ENCODE measurements around the gene DCUN1D1.
"Not testable (repeated sequence)": the region's sequence is repeated elsewhere in the genome, so short reads cannot be mapped to it uniquely, and the experiment has no call there.

The DCUN1D1 gene

DNA sequence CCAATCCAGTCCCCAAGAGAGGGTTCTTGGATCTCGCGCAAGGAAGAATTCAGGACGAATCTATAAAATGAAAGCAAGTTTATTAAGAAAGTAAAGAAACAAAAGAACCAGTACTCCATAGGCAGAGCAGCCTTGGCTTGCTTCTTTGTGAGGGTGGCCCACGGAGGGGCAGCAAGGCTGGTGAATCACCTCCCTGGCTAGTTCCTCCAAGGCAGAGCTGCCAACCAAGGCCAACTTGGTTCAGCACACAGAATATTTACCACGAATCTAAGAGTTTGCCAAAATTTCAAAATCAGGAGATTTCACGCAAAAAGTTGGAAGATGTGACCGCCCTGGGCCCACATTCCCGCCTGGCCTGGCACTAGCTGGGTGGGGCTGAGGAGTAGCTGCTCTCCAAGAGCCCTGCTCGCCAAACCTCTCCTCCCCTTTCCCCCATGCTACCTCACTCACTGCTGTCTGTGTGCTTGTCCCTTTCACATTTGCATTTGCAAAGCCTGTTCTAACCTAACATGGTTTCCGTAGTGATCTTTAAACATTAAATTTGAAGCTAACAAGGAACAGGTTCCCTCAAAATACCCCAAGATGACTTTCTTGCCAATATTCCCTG is 26.2 kb upstream of the DCUN1D1 start:
- Histone ChIP-seq H3K27ac (ENCODE audit: low read length) (no peak overlapping the region), H3K9me3 (ENCODE audit: control insufficient read depth in 2 of 2, low read length in 2 of 2) (no peaks in the 10 kb centered on the region), H3K27me3 (ENCODE audit: control insufficient read depth in 1 of 2, insufficient read depth in 2 of 2, low read length in 2 of 2) (no peaks in the 10 kb centered on the region), H3K4me3 (ENCODE audit: low read length in 2 of 2) (no peak overlapping the region), H3K4me1 (ENCODE audit: control insufficient read depth, insufficient read depth, low read length) (no peaks in the 10 kb centered on the region), H3K36me3 (ENCODE audit: control insufficient read depth in 2 of 2, insufficient read depth in 2 of 2, low read length in 2 of 2) (no peaks in the 10 kb centered on the region), H3K9ac (ENCODE audit: low read length in 2 of 2) (no peak overlapping the region)

GRCh38 chr3:182999767-183000166 is 19.4 kb upstream of the DCUN1D1 start:
- Histone ChIP-seq H3K4me3 (ENCODE audit: low read length in 2 of 2) (no peak overlapping the region), H3K9me3 (ENCODE audit: control insufficient read depth in 2 of 2, low read length in 2 of 2) (no peaks in the 10 kb centered on the region), H3K4me1 (ENCODE audit: control insufficient read depth, insufficient read depth, low read length) (no peaks in the 10 kb centered on the region), H3K36me3 (ENCODE audit: control insufficient read depth in 2 of 2, insufficient read depth in 2 of 2, low read length in 2 of 2) (no peaks in the 10 kb centered on the region), H3K9ac (ENCODE audit: low read length in 2 of 2) (no peak overlapping the region), H3K27ac (ENCODE audit: low read length) (no peak overlapping the region), H3K27me3 (ENCODE audit: control insufficient read depth in 1 of 2, insufficient read depth in 2 of 2, low read length in 2 of 2) (no peaks in the 10 kb centered on the region)

DNA sequence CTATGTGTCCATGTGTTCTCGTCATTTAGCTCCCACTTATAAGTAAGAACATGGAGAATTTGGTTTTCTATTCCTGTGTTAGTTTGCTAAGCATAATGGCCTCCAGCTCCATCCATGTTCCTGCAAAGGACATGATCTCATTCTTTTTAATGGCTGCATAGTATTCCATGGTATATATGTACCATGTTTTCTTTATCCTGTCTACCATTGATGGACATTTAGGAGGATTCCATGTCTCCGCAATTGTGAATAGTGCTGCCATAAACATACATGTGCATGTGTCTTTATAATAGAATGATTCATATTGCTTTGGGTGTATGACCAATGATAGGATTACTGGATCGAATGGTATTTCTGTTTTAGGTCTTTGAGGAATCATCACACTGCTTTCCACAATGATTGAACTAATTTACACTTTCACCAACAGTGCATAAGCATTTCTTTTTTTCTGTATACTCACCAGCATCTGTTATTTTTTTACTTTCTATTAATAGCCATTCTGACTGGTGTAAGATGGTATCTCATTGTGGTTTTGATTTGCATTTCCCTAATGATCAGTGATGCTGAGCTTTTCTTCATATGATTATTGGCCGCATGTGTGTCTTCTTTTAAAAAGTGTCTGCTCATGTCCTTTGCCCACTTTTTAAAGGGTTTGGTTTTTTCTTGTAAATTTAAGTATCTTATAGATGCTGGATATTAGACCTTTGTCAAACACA is 13.3 kb upstream of the DCUN1D1 start:
- not testable (repeated sequence) for H3K4me1 ChIP-seq (ENCODE audit: control insufficient read depth, insufficient read depth, low read length); H3K9ac ChIP-seq (ENCODE audit: low read length in 2 of 2); H3K4me3 ChIP-seq (ENCODE audit: low read length in 2 of 2); H3K9me3 ChIP-seq (ENCODE audit: control insufficient read depth in 2 of 2, low read length in 2 of 2); H3K27ac ChIP-seq (ENCODE audit: low read length); H3K27me3 ChIP-seq (ENCODE audit: control insufficient read depth in 1 of 2, insufficient read depth in 2 of 2, low read length in 2 of 2); H3K36me3 ChIP-seq (ENCODE audit: control insufficient read depth in 2 of 2, insufficient read depth in 2 of 2, low read length in 2 of 2)

DNA sequence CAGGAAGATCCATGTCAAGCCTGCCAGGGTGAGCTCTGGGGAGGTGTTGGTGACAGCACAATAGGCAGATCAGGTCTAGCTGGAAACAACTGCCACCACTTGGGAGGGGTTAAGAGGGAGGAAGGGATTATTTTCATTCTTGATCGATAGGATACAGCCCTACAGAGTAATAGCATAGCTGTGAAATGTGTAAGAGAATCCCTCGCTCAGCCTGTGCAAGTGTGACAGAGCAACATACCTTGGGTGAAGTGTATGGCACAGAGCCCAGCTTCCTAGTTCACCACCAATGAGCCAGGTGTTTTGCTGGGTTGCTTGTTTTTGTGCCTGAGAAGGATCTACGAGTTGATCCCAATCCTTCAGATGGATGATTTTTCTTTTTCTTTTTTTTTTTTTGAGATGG is 9.2 kb upstream of the DCUN1D1 start:
- Histone ChIP-seq H3K9me3 (ENCODE audit: control insufficient read depth in 2 of 2, low read length in 2 of 2) (no peaks in the 10 kb centered on the region), H3K36me3 (ENCODE audit: control insufficient read depth in 2 of 2, insufficient read depth in 2 of 2, low read length in 2 of 2) (no peaks in the 10 kb centered on the region), H3K27ac (ENCODE audit: low read length) (no peak overlapping the region), H3K9ac (ENCODE audit: low read length in 2 of 2) (no peak overlapping the region), H3K4me1 (ENCODE audit: control insufficient read depth, insufficient read depth, low read length) (no peaks in the 10 kb centered on the region), H3K4me3 (ENCODE audit: low read length in 2 of 2) (no peak overlapping the region), H3K27me3 (ENCODE audit: control insufficient read depth in 1 of 2, insufficient read depth in 2 of 2, low read length in 2 of 2) (no peaks in the 10 kb centered on the region)

DNA sequence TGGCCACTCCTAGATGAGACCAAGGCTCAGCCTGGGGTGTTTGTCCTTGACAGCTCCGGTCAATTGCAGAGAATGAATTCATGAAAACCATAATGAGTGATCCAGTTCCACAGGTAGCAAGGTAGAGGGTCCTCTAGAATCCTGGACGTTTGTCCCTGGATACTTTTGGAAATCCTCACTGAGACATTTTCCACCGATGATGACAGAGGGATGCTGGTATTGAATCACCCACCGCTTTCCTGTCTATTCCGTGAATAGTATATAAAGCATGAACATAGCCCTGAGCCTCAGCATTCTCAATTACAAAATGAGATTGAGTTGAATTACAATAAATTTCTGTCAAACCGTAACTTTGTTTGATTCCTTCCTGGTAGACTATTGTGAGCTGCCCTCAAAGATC is 5.7 kb upstream of the DCUN1D1 start:
- H3K4me3 ChIP-seq (ENCODE audit: low read length in 2 of 2), result no peak overlapping the region
- H3K4me1 ChIP-seq (ENCODE audit: control insufficient read depth, insufficient read depth, low read length), result peaks cover 2% of the 10 kb centered on the region
- H3K27ac ChIP-seq (ENCODE audit: low read length), result no peak overlapping the region
- no peak overlapping the region for H3K9ac ChIP-seq (ENCODE audit: low read length in 2 of 2)
- no peaks in the 10 kb centered on the region for H3K36me3 ChIP-seq (ENCODE audit: control insufficient read depth in 2 of 2, insufficient read depth in 2 of 2, low read length in 2 of 2)
- H3K27me3 ChIP-seq (ENCODE audit: control insufficient read depth in 1 of 2, insufficient read depth in 2 of 2, low read length in 2 of 2), result no peaks in the 10 kb centered on the region
- no peaks in the 10 kb centered on the region for H3K9me3 ChIP-seq (ENCODE audit: control insufficient read depth in 2 of 2, low read length in 2 of 2)

GRCh38 chr3:182983876-182984275 is 3.5 kb upstream of the DCUN1D1 start:
- H3K9ac ChIP-seq (ENCODE audit: low read length in 2 of 2), result no peak overlapping the region
- H3K9me3 ChIP-seq (ENCODE audit: control insufficient read depth in 2 of 2, low read length in 2 of 2), result no peaks in the 10 kb centered on the region
- H3K4me1 ChIP-seq (ENCODE audit: control insufficient read depth, insufficient read depth, low read length), result peaks cover 4% of the 10 kb centered on the region
- H3K27me3 ChIP-seq (ENCODE audit: control insufficient read depth in 1 of 2, insufficient read depth in 2 of 2, low read length in 2 of 2), result no peaks in the 10 kb centered on the region
- no peak overlapping the region for H3K27ac ChIP-seq (ENCODE audit: low read length)
- H3K4me3 ChIP-seq (ENCODE audit: low read length in 2 of 2), result no peak overlapping the region
- no peaks in the 10 kb centered on the region for H3K36me3 ChIP-seq (ENCODE audit: control insufficient read depth in 2 of 2, insufficient read depth in 2 of 2, low read length in 2 of 2)

DNA sequence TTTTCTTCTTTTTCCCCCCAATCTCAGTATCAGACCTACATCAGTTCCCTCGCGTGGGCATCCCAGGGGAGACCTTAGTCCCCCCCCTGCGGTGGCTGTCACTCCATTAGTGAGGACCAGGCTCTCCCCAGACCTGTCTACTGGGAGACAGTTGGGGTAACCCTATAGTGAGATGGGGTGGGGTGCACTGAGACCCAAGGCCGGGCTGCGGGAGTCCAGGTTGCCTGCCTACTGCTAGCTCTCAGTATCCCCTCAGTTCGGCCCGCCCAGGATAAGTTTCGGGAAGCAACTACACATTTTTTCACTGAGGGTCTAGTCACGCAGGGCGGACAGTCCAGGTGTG is 671 bp upstream of the DCUN1D1 start:
- H3K27me3 ChIP-seq (ENCODE audit: control insufficient read depth in 1 of 2, insufficient read depth in 2 of 2, low read length in 2 of 2), result no peaks in the 10 kb centered on the region
- peak overlapping the region; percentile 88 to 90 for H3K9ac ChIP-seq (ENCODE audit: low read length in 2 of 2)
- H3K36me3 ChIP-seq (ENCODE audit: control insufficient read depth in 2 of 2, insufficient read depth in 2 of 2, low read length in 2 of 2), result no peaks in the 10 kb centered on the region
- peaks cover 4% of the 10 kb centered on the region for H3K4me1 ChIP-seq (ENCODE audit: control insufficient read depth, insufficient read depth, low read length)
- no peaks in the 10 kb centered on the region for H3K9me3 ChIP-seq (ENCODE audit: control insufficient read depth in 2 of 2, low read length in 2 of 2)
- H3K27ac ChIP-seq (ENCODE audit: low read length), result peak overlapping the region; percentile 64
- peak overlapping the region; percentile 71 to 84 for H3K4me3 ChIP-seq (ENCODE audit: low read length in 2 of 2)

DNA sequence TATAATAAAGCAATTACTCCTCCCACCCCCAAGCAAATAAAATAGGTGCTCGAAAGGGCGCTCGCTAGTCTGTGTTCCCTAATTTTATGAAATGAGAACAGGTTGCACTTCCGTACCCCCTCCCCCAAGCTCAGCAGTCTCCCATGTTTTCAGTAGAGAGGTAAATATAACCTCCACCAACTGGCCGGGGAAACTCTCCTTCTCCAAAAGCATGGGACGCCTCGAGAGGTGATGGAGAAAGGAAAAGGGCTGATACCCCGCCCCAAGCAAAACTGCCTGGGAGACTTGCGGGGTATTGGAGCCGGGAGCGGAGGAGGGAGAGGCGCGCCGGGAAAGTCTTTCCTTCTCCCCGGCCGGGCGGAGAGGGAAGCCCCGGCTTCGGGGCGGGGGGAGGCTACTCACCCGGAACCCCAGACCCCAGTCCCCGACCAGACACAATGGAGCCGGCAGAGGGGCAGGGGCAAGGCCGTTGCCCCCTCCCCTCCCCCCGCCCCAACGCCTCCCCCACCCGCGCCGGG is 605 bp downstream of the DCUN1D1 start:
- H3K27me3 ChIP-seq (ENCODE audit: control insufficient read depth in 1 of 2, insufficient read depth in 2 of 2, low read length in 2 of 2), result no peaks in the 10 kb centered on the region
- peaks cover 4% of the 10 kb centered on the region for H3K4me1 ChIP-seq (ENCODE audit: control insufficient read depth, insufficient read depth, low read length)
- peak overlapping the region; percentile 78 to 80 for H3K9ac ChIP-seq (ENCODE audit: low read length in 2 of 2)
- no peaks in the 10 kb centered on the region for H3K9me3 ChIP-seq (ENCODE audit: control insufficient read depth in 2 of 2, low read length in 2 of 2)
- no peak overlapping the region for H3K27ac ChIP-seq (ENCODE audit: low read length)
- H3K4me3 ChIP-seq (ENCODE audit: low read length in 2 of 2), result peak overlapping the region; percentile 84 to 88
- H3K36me3 ChIP-seq (ENCODE audit: control insufficient read depth in 2 of 2, insufficient read depth in 2 of 2, low read length in 2 of 2), result no peaks in the 10 kb centered on the region

- no peak overlapping the region for H3K27ac ChIP-seq (ENCODE audit: low read length)
Observed at GRCh38 chr3:182979103-182979673, 1.1 kb downstream of the DCUN1D1 start.

DNA sequence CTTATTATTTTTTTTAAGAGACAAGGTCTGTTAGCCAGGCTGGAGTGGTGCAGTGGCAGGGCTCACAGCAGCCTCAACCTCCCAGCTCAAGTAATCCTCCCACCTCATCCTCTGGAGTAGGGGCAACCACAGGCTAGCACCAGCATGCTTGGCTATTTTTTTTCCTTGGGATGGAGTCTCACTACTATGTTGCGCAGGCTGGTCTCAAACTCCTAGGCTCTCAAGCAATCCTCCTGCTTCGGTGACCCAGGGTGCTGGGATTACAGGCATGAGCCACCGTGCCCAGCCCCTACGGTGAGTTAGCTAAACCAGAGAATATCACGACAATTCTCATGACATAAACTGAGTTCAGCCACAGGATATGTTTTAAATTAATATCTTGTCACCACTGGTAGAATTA is 2.0 kb downstream of the DCUN1D1 start:
- peak overlapping the region in 1 of 2 donors; percentile 84 for H3K4me3 ChIP-seq (ENCODE audit: low read length in 2 of 2)
- no peak overlapping the region for H3K27ac ChIP-seq (ENCODE audit: low read length)
- H3K9ac ChIP-seq (ENCODE audit: low read length in 2 of 2), result peak overlapping the region in 1 of 2 donors; percentile 21
- no peaks in the 10 kb centered on the region for H3K36me3 ChIP-seq (ENCODE audit: control insufficient read depth in 2 of 2, insufficient read depth in 2 of 2, low read length in 2 of 2)
- H3K9me3 ChIP-seq (ENCODE audit: control insufficient read depth in 2 of 2, low read length in 2 of 2), result no peaks in the 10 kb centered on the region
- no peaks in the 10 kb centered on the region for H3K27me3 ChIP-seq (ENCODE audit: control insufficient read depth in 1 of 2, insufficient read depth in 2 of 2, low read length in 2 of 2)
- H3K4me1 ChIP-seq (ENCODE audit: control insufficient read depth, insufficient read depth, low read length), result peaks cover 4% of the 10 kb centered on the region

More at GRCh38 chr3:182979103-182979673, 1.1 kb downstream of the DCUN1D1 start:
- H3K9ac ChIP-seq (ENCODE audit: low read length in 2 of 2), result peak overlapping the region; percentile 78 to 80
- H3K9me3 ChIP-seq (ENCODE audit: control insufficient read depth in 2 of 2, low read length in 2 of 2), result no peaks in the 10 kb centered on the region
- H3K36me3 ChIP-seq (ENCODE audit: control insufficient read depth in 2 of 2, insufficient read depth in 2 of 2, low read length in 2 of 2), result no peaks in the 10 kb centered on the region
- H3K4me1 ChIP-seq (ENCODE audit: control insufficient read depth, insufficient read depth, low read length), result peaks cover 4% of the 10 kb centered on the region
- peak overlapping the region; percentile 84 to 88 for H3K4me3 ChIP-seq (ENCODE audit: low read length in 2 of 2)
- H3K27me3 ChIP-seq (ENCODE audit: control insufficient read depth in 1 of 2, insufficient read depth in 2 of 2, low read length in 2 of 2), result no peaks in the 10 kb centered on the region

- Histone ChIP-seq H3K4me1 (ENCODE audit: control insufficient read depth, insufficient read depth, low read length) (no peaks in the 10 kb centered on the region), H3K36me3 (ENCODE audit: control insufficient read depth in 2 of 2, insufficient read depth in 2 of 2, low read length in 2 of 2) (no peaks in the 10 kb centered on the region), H3K27ac (ENCODE audit: low read length) (no peak overlapping the region), H3K4me3 (ENCODE audit: low read length in 2 of 2) (no peak overlapping the region), H3K9me3 (ENCODE audit: control insufficient read depth in 2 of 2, low read length in 2 of 2) (no peaks in the 10 kb centered on the region), H3K27me3 (ENCODE audit: control insufficient read depth in 1 of 2, insufficient read depth in 2 of 2, low read length in 2 of 2) (no peaks in the 10 kb centered on the region), H3K9ac (ENCODE audit: low read length in 2 of 2) (no peak overlapping the region)
Observed at GRCh38 chr3:182973047-182973446, 7.3 kb downstream of the DCUN1D1 start.

Data from stomach smooth muscle (tissue), 2 donors.